DOHH2 (cell line): ENCODE data around the gene SLITRK3.

Source experiments
- CTCF ChIP-seq: fragments of 200-600 bp; sonication (generic); IDR thresholded peaks from one replicate; pipeline ENCODE4 v1.5.1; 2014; ENCODE audit warnings: antibody characterized with exemption, mild to moderate bottlenecking, low read depth, low read length; ENCODE audit not compliant: poor library complexity, severe bottlenecking
- EZH2phosphoT487 ChIP-seq: fragments of 200-600 bp; sonication (generic); IDR thresholded peaks from 2 replicates; pipeline ENCODE4 v1.6.1; 2017; ENCODE audit warnings: borderline replicate concordance, mild to moderate bottlenecking, antibody characterized with exemption, low read length, moderate library complexity, mixed read lengths

- TF ChIP-seq CTCF (no peak), EZH2phosphoT487 (no peak)
Observed at GRCh38 chr3:165211721-165212120, 15.5 kb upstream of the SLITRK3 start.
